ENCODE measurements around the gene MTFR2. TPM values are rescaled to one million over a fixed set of nuclear protein-coding genes. Genes with fewer than 3 reads are reported as not detected.

The MTFR2 gene
- total RNA-seq, 1 experiment from 2014 or later: 18.5 TPM

- Mint-ChIP-seq H3K4me1 (ENCODE audit: low read depth, unreplicated experiment) (no peaks in the 10 kb centered on the region), H3K36me3 (ENCODE audit: insufficient read depth, unreplicated experiment) (peaks cover 29% of the 10 kb centered on the region), H3K27me3 (ENCODE audit: insufficient read depth, unreplicated experiment) (no peaks in the 10 kb centered on the region), H3K9me3 (ENCODE audit: unreplicated experiment) (no peaks in the 10 kb centered on the region), H3K4me3 (ENCODE audit: unreplicated experiment) (peak overlapping the region; percentile 82), H3K27ac (ENCODE audit: unreplicated experiment) (peak overlapping the region; percentile 99)
- Histone ChIP-seq H3K9me3 (no peaks in the 10 kb centered on the region), H3K4me3 (ENCODE audit: low read depth, low read length) (peak overlapping the region; percentile 58), H3K27me3 (replicated peaks; ENCODE audit: control insufficient read depth, insufficient read depth, low read length) (no peaks in the 10 kb centered on the region), H3K4me1 (0 out of 2 replicates have a peak, but pooled peaks cover 4% of the 10 kb centered on the region), H3K36me3 (ENCODE audit: control insufficient read depth, insufficient read depth, low read length) (no peaks in the 10 kb centered on the region)
- peak; percentile 1 to 55 for DNase-seq
- TF ChIP-seq CTCF (IDR thresholded peaks at IDR 0.05; ENCODE audit: insufficient read depth in 1 of 2, low read depth in 1 of 2, low read length in 1 of 2, severe bottlenecking in 1 of 2, unreplicated experiment in 1 of 2): no peak
- intact Hi-C loops (cut with micrococcal nuclease; ENCODE audit: unreplicated experiment): loop anchor here (1.0 kb wide), 1 partner anchor 27 kb away; no protein-coding TSS in a partner anchor
- no TSS peak for BruUV-seq (replicated peaks)
- ChIA-PET CTCF (interaction anchor here (1.1 to 1.6 kb wide), 4 partner anchors 27 to 260 kb away, joined by 3 to 11 read pairs (median 6); partner anchors contain the start of gene MAP7), POLR2A (interaction anchor here (0.5 to 3.8 kb wide), 6 partner anchors 10 to 449 kb away, joined by 3 to 64 read pairs (median 6); partner anchors contain the start of genes MAP7 and MTFR2)
Observed at GRCh38 chr6:136290410-136291010, 40.4 kb upstream of the MTFR2 start.

GRCh38 chr6:136289579-136290409, 39.7 kb upstream of the MTFR2 start, which contains the start of gene BCLAF1:
BCLAF1 (minus strand) TSS chr6:136289846; CDS start chr6:136279866, 9,980 bp downstream.
- Histone ChIP-seq H3K4me3 (ENCODE audit: low read depth, low read length) (peak within 1 kb of the TSS; percentile 75), H3K9me3 (no peaks in the 10 kb centered on the region), H3K27me3 (replicated peaks; ENCODE audit: control insufficient read depth, insufficient read depth, low read length) (no peaks in the 10 kb centered on the region), H3K36me3 (ENCODE audit: control insufficient read depth, insufficient read depth, low read length) (no peaks in the 10 kb centered on the region), H3K4me1 (peaks cover 4% of the 10 kb centered on the region; the same call in 1 of the 2 replicates)
- Mint-ChIP-seq H3K9me3 (ENCODE audit: unreplicated experiment) (no peaks in the 10 kb centered on the region), H3K27me3 (ENCODE audit: insufficient read depth, unreplicated experiment) (no peaks in the 10 kb centered on the region), H3K36me3 (ENCODE audit: insufficient read depth, unreplicated experiment) (peaks cover 33% of the 10 kb centered on the region), H3K4me3 (ENCODE audit: unreplicated experiment) (peak within 1 kb of the TSS; percentile 82), H3K4me1 (ENCODE audit: low read depth, unreplicated experiment) (peaks cover 4% of the 10 kb centered on the region), H3K27ac (ENCODE audit: unreplicated experiment) (peak within 1 kb of the TSS; percentile 99)
- intact Hi-C loops (cut with micrococcal nuclease; ENCODE audit: unreplicated experiment): loop anchor here (1.0 kb wide), 3 partner anchors 28 to 260 kb away; partner anchors contain the start of gene MTFR2
- no peak for TF ChIP-seq CTCF (IDR thresholded peaks at IDR 0.05; ENCODE audit: insufficient read depth in 1 of 2, low read depth in 1 of 2, low read length in 1 of 2, severe bottlenecking in 1 of 2, unreplicated experiment in 1 of 2)
- peak; percentile 98 to 99 for DNase-seq
- ChIA-PET POLR2A (interaction anchor here (0.5 to 3.8 kb wide), 10 partner anchors 10 to 450 kb away, joined by 3 to 64 read pairs (median 5); partner anchors contain the start of genes MAP7 and MTFR2), CTCF (interaction anchor here (1.0 to 1.6 kb wide), 5 partner anchors 28 to 261 kb away, joined by 3 to 11 read pairs (median 6); partner anchors contain the start of gene MAP7)
- BruUV-seq (replicated peaks): TSS peak; percentile 92

GRCh38 chr6:136289327-136289578, 39.1 kb upstream of the MTFR2 start:
- H3K4me1 Mint-ChIP-seq (ENCODE audit: low read depth, unreplicated experiment): peaks cover 10% of the 10 kb centered on the region
- DNase-seq: peak; percentile 93
- Histone ChIP-seq H3K4me1 (peaks cover 4% of the 10 kb centered on the region; the same call in 1 of the 2 replicates), H3K4me3 (ENCODE audit: low read depth, low read length) (peak overlapping the region; percentile 75), H3K36me3 (ENCODE audit: control insufficient read depth, insufficient read depth, low read length) (no peaks in the 10 kb centered on the region), H3K27me3 (replicated peaks; ENCODE audit: control insufficient read depth, insufficient read depth, low read length) (no peaks in the 10 kb centered on the region), H3K9me3 (no peaks in the 10 kb centered on the region)
- H3K27ac Mint-ChIP-seq (ENCODE audit: unreplicated experiment): peak overlapping the region; percentile 99
- ChIA-PET CTCF (interaction anchor here (1.0 to 1.6 kb wide), 4 partner anchors 28 to 261 kb away, joined by 6 to 11 read pairs (median 8); partner anchors contain the start of gene MAP7), POLR2A (interaction anchor here (0.6 to 3.8 kb wide), 7 partner anchors 12 to 328 kb away, joined by 4 to 64 read pairs (median 5); partner anchors contain the start of genes MAP7 and MTFR2)
- H3K36me3 Mint-ChIP-seq (ENCODE audit: insufficient read depth, unreplicated experiment): peaks cover 38% of the 10 kb centered on the region
- H3K4me3 Mint-ChIP-seq (ENCODE audit: unreplicated experiment): peak overlapping the region; percentile 82
- intact Hi-C loops (cut with micrococcal nuclease; ENCODE audit: unreplicated experiment): loop anchor here (1.0 kb wide), 2 partner anchors 39 to 260 kb away; partner anchors contain the start of gene MTFR2
- no peak for TF ChIP-seq CTCF (IDR thresholded peaks at IDR 0.05; ENCODE audit: insufficient read depth in 1 of 2, low read depth in 1 of 2, low read length in 1 of 2, severe bottlenecking in 1 of 2, unreplicated experiment in 1 of 2)
- TSS peak; percentile 50 for BruUV-seq (replicated peaks)
- no peaks in the 10 kb centered on the region for H3K9me3 Mint-ChIP-seq (ENCODE audit: unreplicated experiment)
- no peaks in the 10 kb centered on the region for H3K27me3 Mint-ChIP-seq (ENCODE audit: insufficient read depth, unreplicated experiment)
